Heart left ventricle (tissue), 16 donors: ENCODE results near the gene SND1. TPM values are rescaled to one million over a fixed set of nuclear protein-coding genes. Genes with fewer than 3 reads are reported as not detected.
A peak's percentile ranks its signal among the peaks of the same experiment; 100 is the strongest.

ENCODE experiments used
- ATAC-seq, 4 donors: fragments of 200-7000 bp; cut with Tn5 transposase; one replicate each; pipeline ENCODE4 v1.9.1; 2020 to 2022; ENCODE audit warnings: moderate library complexity in 4 of 4, mild to moderate bottlenecking in 3 of 4, moderate number of reproducible peaks in 1 of 4
- DNase-seq, 5 donors: peaks; one replicate each; pipeline ENCODE4 v3.0.0-alpha.2; 2020
- H3K27ac ChIP-seq, 12 donors: fragments of 200-600 bp; sonication (generic) in 4 of 12; one replicate each; pipeline versions ENCODE4 v1.5.0 to v1.8.0; 2016 to 2022; ENCODE audit warnings: mild to moderate bottlenecking in 2 of 12
- H3K27me3 ChIP-seq, 9 donors: fragments of 200-600 bp; sonication (generic) in 2 of 9; one replicate each; pipeline versions ENCODE4 v1.5.1 to v1.8.0; 2016 to 2022; ENCODE audit warnings: mild to moderate bottlenecking in 3 of 9
- H3K36me3 ChIP-seq, 9 donors: fragments of 200-600 bp; sonication (generic) in 2 of 9; one replicate each; pipeline versions ENCODE4 v1.5.0 to v1.8.0; 2018 to 2022; ENCODE audit warnings: mild to moderate bottlenecking in 2 of 9
- H3K4me1 ChIP-seq, 12 donors: fragments of 200-600 bp; sonication (generic) in 4 of 12; one replicate each; pipeline versions ENCODE4 v1.5.0 to v1.8.0; 2016 to 2022; ENCODE audit warnings: mild to moderate bottlenecking in 3 of 12
- H3K4me3 ChIP-seq, 12 donors: fragments of 200-600 bp; sonication (generic) in 4 of 12; one replicate each; pipeline versions ENCODE4 v1.5.0 to v1.8.0; 2017 to 2022; ENCODE audit warnings: mild to moderate bottlenecking in 9 of 12, moderate library complexity in 4 of 12
- H3K9me3 ChIP-seq, 12 donors: fragments of 200-600 bp; sonication (generic) in 4 of 12; one replicate each; pipeline versions ENCODE4 v1.5.0 to v1.8.0; 2016 to 2022; ENCODE audit warnings: mild to moderate bottlenecking in 1 of 12
- POLR2A ChIP-seq, 2 donors: fragments of 450-650 bp; IDR thresholded peaks; one replicate each; pipeline ENCODE4 v1.6.1; 2017; ENCODE audit warnings: antibody characterized with exemption in 2 of 2, mild to moderate bottlenecking in 2 of 2, moderate library complexity in 2 of 2
- whole genome bisulfite sequencing, 4 donors: extraction: QIAGEN DNeasy Blood & Tissue Kit in 2 of 4; methylation state at CpG; one replicate each; pipeline versions ENCODE4 v1.1.5 to v1.1.7; 2013 to 2018; 5-methylcytosine and 5-hydroxymethylcytosine counted together
- intact Hi-C, 10 donors: fragments of 100-400 bp; cut with DNase I; formaldehyde crosslinking; loops; one replicate each; pipeline versions ENCODE4 v1.11.1 to v1.14.2; 2022
- polyA plus RNA-seq, 2 donors: library from polyadenylated mRNA; stranded (reverse); fragments of 200-250 nt; gene quantifications; one replicate each; pipeline ENCODE4 v1.2.3, GENCODE V29; 2013
- total RNA-seq, 9 donors: library from RNA; depleted of rRNA in 2 of 9; stranded (reverse); fragments of >200 nt in 2 of 9; fragmentation: NEBNext Ultra II Directional in 3 of 9; extraction: Animal tissue kit (Norgen Biotek cat#: 25700) in 3 of 9; gene quantifications; one replicate each; pipeline versions ENCODE4 v1.1.0 to v1.2.4, GENCODE V29; 2016 to 2023
- TF ChIP-seq, protein P1 (sequence below), 12 donors: fragments of 200-600 bp; sonication (generic) in 4 of 12; IDR thresholded peaks; one replicate each; pipeline versions ENCODE4 v1.5.0 to v1.8.0; 2018 to 2022; ENCODE audit warnings: antibody characterized with exemption in 12 of 12, mild to moderate bottlenecking in 5 of 12
- donor health status: ischemic (EF 13 %, LVEDD 7.1; RV severe dilation, severe dysfunction).
- donor health status: healthy with polysubstance abuse.
- donor health status: DM: no; HTN: yes; CAD: no.
- donor health status: DM: no; HTN: no; CAD: no.
- donor health status: ischemic (EF 25% LVEDD 6.9; RV normal size, moderate dysfunction).
- donor health status: ischemic (EF 25% LVEDD 5.7; RV mildly dilated, moderate dysfunction).
- donor health status: healthy.
- donor health status: DM: yes; HTN: yes; CAD: no.
- donor health status: ischemic (EF 35%, LVEDD 5.7; RV mildly dilated, moderate dysfunction).
- donor health status: nonischemic (EF 11% LVEDD 7.7; RV severe dilation, severe dysfunction).
- donor health status: DM: yes; HTN: yes; CAD: no.
- donor health status: PGD.
- donor health status: ischemic (EF 29% LVEDD 5.4; RV normal size, mild dysfunction).
- donor health status: nonischemic (EF 23%, LVEDD 6.1; RV moderate dilation, normal function).

The SND1 gene
- total and polyA plus RNA-seq, 11 donors: 45.6 to 115 (median 76.3) TPM

GRCh38 chr7:128115336-128115820, 463.4 kb downstream of the SND1 start:
- peak in 1 of 4 donors; percentile 51 for ATAC-seq
- 51 to 63% (median 58%) methylated on average over 10 of the region's 10 CpGs for WGBS, 4 donors

GRCh38 chr7:128115821-128116723, 464.1 kb downstream of the SND1 start:
- peaks cover 0 to 6% (median 0%) of the 10 kb centered on the region in 9 donors for H3K27me3 ChIP-seq
- WGBS, 4 donors: 75 to 86% (median 81%) methylated on average over 16 of the region's 16 CpGs
- peaks cover 0 to 15% (median 4%) of the 10 kb centered on the region in 12 donors for H3K4me1 ChIP-seq
- ATAC-seq (no peak), DNase-seq (no peak)
- intact Hi-C loops: no loop called here
- no peak overlapping the region for H3K4me3 ChIP-seq
- H3K36me3 ChIP-seq: no peaks in the 10 kb centered on the region
- H3K27ac ChIP-seq: no peak overlapping the region
- no peaks in the 10 kb centered on the region for H3K9me3 ChIP-seq
- TF ChIP-seq, protein P1, sequence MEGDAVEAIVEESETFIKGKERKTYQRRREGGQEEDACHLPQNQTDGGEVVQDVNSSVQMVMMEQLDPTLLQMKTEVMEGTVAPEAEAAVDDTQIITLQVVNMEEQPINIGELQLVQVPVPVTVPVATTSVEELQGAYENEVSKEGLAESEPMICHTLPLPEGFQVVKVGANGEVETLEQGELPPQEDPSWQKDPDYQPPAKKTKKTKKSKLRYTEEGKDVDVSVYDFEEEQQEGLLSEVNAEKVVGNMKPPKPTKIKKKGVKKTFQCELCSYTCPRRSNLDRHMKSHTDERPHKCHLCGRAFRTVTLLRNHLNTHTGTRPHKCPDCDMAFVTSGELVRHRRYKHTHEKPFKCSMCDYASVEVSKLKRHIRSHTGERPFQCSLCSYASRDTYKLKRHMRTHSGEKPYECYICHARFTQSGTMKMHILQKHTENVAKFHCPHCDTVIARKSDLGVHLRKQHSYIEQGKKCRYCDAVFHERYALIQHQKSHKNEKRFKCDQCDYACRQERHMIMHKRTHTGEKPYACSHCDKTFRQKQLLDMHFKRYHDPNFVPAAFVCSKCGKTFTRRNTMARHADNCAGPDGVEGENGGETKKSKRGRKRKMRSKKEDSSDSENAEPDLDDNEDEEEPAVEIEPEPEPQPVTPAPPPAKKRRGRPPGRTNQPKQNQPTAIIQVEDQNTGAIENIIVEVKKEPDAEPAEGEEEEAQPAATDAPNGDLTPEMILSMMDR (IDR thresholded peaks at IDR 0.05): no peak
- no peak for TF ChIP-seq POLR2A (IDR thresholded peaks at IDR 0.05)

More at GRCh38 chr7:128115336-128115820, 463.4 kb downstream of the SND1 start:
- peaks cover 0 to 20% (median 4%) of the 10 kb centered on the region in 12 donors for H3K4me1 ChIP-seq
- TF ChIP-seq, protein P1 (IDR thresholded peaks at IDR 0.05): no peak
- no peak for TF ChIP-seq POLR2A (IDR thresholded peaks at IDR 0.05)
- H3K27ac ChIP-seq: no peak overlapping the region
- no peaks in the 10 kb centered on the region for H3K9me3 ChIP-seq
- H3K4me3 ChIP-seq: no peak overlapping the region
- H3K27me3 ChIP-seq: peaks cover 0 to 6% (median 0%) of the 10 kb centered on the region in 9 donors
- no peaks in the 10 kb centered on the region for H3K36me3 ChIP-seq
- DNase-seq: no peak
- intact Hi-C loops: no loop called here

DNA sequence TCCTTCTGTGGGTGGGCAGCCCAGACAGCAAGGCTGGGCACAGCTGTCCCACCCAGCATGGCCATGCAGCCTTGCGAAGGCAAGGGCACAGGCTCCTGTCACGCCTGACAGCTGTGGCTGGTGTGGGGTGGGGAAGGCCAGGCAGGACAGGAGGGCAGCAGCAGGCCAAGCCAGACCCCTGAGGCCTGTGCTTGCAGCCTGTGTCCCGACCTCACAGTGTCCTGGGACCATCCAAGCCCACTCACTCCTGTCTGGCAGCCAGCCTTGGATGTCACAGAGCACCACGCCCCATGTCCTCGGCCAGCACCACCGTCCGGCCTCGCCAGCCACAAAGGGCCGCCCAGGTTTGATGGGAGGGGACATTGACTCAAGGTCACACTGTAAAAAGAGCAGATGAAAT, 464.7 kb downstream of the SND1 start:
- 86 to 95% (median 92%) methylated on average over 6 to 9 of the region's 9 CpGs for WGBS, 4 donors

GRCh38 chr7:128117691-128118090, 465.7 kb downstream of the SND1 start:
- Histone ChIP-seq H3K9me3 (no peaks in the 10 kb centered on the region), H3K36me3 (no peaks in the 10 kb centered on the region), H3K4me3 (no peak overlapping the region), H3K4me1 (peaks cover 0 to 14% (median 4%) of the 10 kb centered on the region in 12 donors), H3K27ac (no peak overlapping the region), H3K27me3 (no peaks in the 10 kb centered on the region)
- WGBS, 4 donors: 90 to 98% (median 92%) methylated on average over 6 of the region's 6 CpGs
- TF ChIP-seq, protein P1 (IDR thresholded peaks at IDR 0.05): no peak
- no peak for TF ChIP-seq POLR2A (IDR thresholded peaks at IDR 0.05)
- intact Hi-C loops: no loop called here
- DNase-seq: no peak
- ATAC-seq: no peak

More for the DNA sequence above, 464.7 kb downstream of the SND1 start:
- intact Hi-C loops: no loop called here
- TF ChIP-seq, protein P1 (IDR thresholded peaks at IDR 0.05): no peak
- no peak for TF ChIP-seq POLR2A (IDR thresholded peaks at IDR 0.05)
- Histone ChIP-seq H3K27me3 (no peaks in the 10 kb centered on the region), H3K27ac (no peak overlapping the region), H3K36me3 (no peaks in the 10 kb centered on the region), H3K9me3 (no peaks in the 10 kb centered on the region), H3K4me1 (peaks cover 0 to 18% (median 6%) of the 10 kb centered on the region in 12 donors), H3K4me3 (no peak overlapping the region)
- ATAC-seq: no peak
- DNase-seq: no peak
